A673 (cell line): Measurements from ENCODE around the gene EGR2. TPM values are rescaled to one million over a fixed set of nuclear protein-coding genes. Genes with fewer than 3 reads are reported as not detected.
A peak's percentile ranks its signal among the peaks of the same experiment; 100 is the strongest.

ENCODE experiments used
- BruUV-seq: library from RNA; stranded (reverse); fragments of 400-500 nt; replicated peaks from 2 replicates; lab custom pipeline; 2021; lab: Mats Ljungman, UMichigan
- CTCF ChIA-PET: fragments of 300-600 bp; sonication (Branson Sonifier 250); formaldehyde crosslinking; loops from one replicate; lab custom pipeline; 2022; ENCODE audit warnings: antibody characterized with exemption; lab: Charles Lee
- POLR2A ChIA-PET: fragments of 300-600 bp; sonication (Branson Sonifier 250); formaldehyde crosslinking; loops from one replicate; lab custom pipeline; 2022; ENCODE audit warnings: antibody characterized with exemption; ENCODE audit not compliant: low non-redundant PET; lab: Charles Lee
- DNase-seq: peaks from one replicate; pipeline ENCODE4 v3.0.0-alpha.2; 2015; ENCODE audit warnings: low spot score
- H3K27ac ChIP-seq: fragments of 200-600 bp; sonication (generic); 2 replicates; pipeline ENCODE4 v1.5.1; 2016; ENCODE audit warnings: mixed run types, low read depth, mild to moderate bottlenecking, mixed read lengths, antibody characterized with exemption, low read length; ENCODE audit not compliant: poor library complexity, severe bottlenecking
- H3K27me3 ChIP-seq: fragments of 200-600 bp; sonication (generic); replicated peaks from 2 replicates; pipeline ENCODE4 v1.6.1; 2017; ENCODE audit warnings: mixed run types, low read depth, mild to moderate bottlenecking, mixed read lengths, antibody characterized with exemption, low read length; ENCODE audit not compliant: insufficient read depth, poor library complexity
- H3K36me3 ChIP-seq: fragments of 200-600 bp; sonication (generic); 2 replicates; pipeline ENCODE4 v1.6.1; 2016; ENCODE audit warnings: mixed run types, mild to moderate bottlenecking, mixed read lengths, antibody characterized with exemption, low read length; ENCODE audit not compliant: insufficient read depth, poor library complexity, severe bottlenecking
- H3K4me1 ChIP-seq: fragments of 200-600 bp; sonication (generic); 2 replicates; pipeline ENCODE4 v1.6.1; 2017; ENCODE audit warnings: mixed run types, mild to moderate bottlenecking, mixed read lengths, antibody characterized with exemption, low read length; ENCODE audit not compliant: insufficient read depth, poor library complexity, severe bottlenecking
- H3K4me3 ChIP-seq: fragments of 200-600 bp; sonication (generic); 2 replicates; pipeline ENCODE4 v1.5.1; 2016; ENCODE audit warnings: low read depth, mixed run types, mild to moderate bottlenecking, mixed read lengths, low read length; ENCODE audit not compliant: poor library complexity, severe bottlenecking
- H3K9me3 ChIP-seq: fragments of 200-600 bp; sonication (generic); 2 replicates; pipeline ENCODE4 v1.6.1; 2016; ENCODE audit warnings: mixed run types, low read depth, mild to moderate bottlenecking, mixed read lengths, antibody characterized with exemption, low read length; ENCODE audit not compliant: poor library complexity, severe bottlenecking
- CTCF ChIP-seq: fragments of 300-800, 200-600 bp; sonication (generic); conservative IDR thresholded peaks from 2 replicates; pipeline ENCODE4 v1.5.1; 2017; ENCODE audit warnings: low read depth, mild to moderate bottlenecking, antibody characterized with exemption, low read length, moderate library complexity, mixed read lengths
- EZH2 ChIP-seq: fragments of 200-600 bp; sonication (generic); IDR thresholded peaks from 2 replicates; pipeline ENCODE4 v1.6.1; 2017; ENCODE audit warnings: borderline replicate concordance, low read depth, mild to moderate bottlenecking, mixed read lengths, antibody characterized with exemption, low read length; ENCODE audit not compliant: poor library complexity, severe bottlenecking
- intact Hi-C: fragments of 100-400 bp; cut with micrococcal nuclease; formaldehyde crosslinking; loops from one replicate; pipeline ENCODE4 v1.10.0; 2022; ENCODE audit not compliant: unreplicated experiment
- total RNA-seq: library from RNA; stranded (reverse); gene quantifications from 2 replicates; pipeline ENCODE4 v1.2.3, GENCODE V29; 2021

The EGR2 gene
- total RNA-seq, 1 experiment from 2014 or later: 18.3 TPM

- Histone ChIP-seq H3K4me3 (no peak overlapping the region), H3K27me3 (no peaks in the 10 kb centered on the region), H3K36me3 (no peaks in the 10 kb centered on the region), H3K27ac (no peak overlapping the region), H3K9me3 (no peaks in the 10 kb centered on the region), H3K4me1 (peaks cover 8% of the 10 kb centered on the region)
- no TSS peak for BruUV-seq
- CTCF ChIA-PET: no interaction called here
- TF ChIP-seq EZH2 (no peak), CTCF (no peak)
- POLR2A ChIA-PET: no interaction called here
- intact Hi-C loops: no loop called here
- peak; percentile 38 for DNase-seq
Observed at GRCh38 chr10:62779487-62780248, 36.5 kb downstream of the EGR2 start.

GRCh38 chr10:62778125-62778524 lies 38.0 kb downstream of the EGR2 start:
- TF ChIP-seq CTCF (no peak), EZH2 (no peak)
- intact Hi-C loops: no loop called here
- Histone ChIP-seq H3K27me3 (no peaks in the 10 kb centered on the region), H3K27ac (no peak overlapping the region), H3K4me3 (no peak overlapping the region), H3K9me3 (no peaks in the 10 kb centered on the region), H3K36me3 (no peaks in the 10 kb centered on the region), H3K4me1 (peaks cover 8% of the 10 kb centered on the region)
- ChIA-PET POLR2A (no interaction called here), CTCF (no interaction called here)
- no peak for DNase-seq
- no TSS peak for BruUV-seq

GRCh38 chr10:62772186-62772974 lies 43.8 kb downstream of the EGR2 start:
- Histone ChIP-seq H3K4me1 (peaks cover 14% of the 10 kb centered on the region), H3K9me3 (no peaks in the 10 kb centered on the region), H3K36me3 (no peaks in the 10 kb centered on the region), H3K4me3 (no peak overlapping the region), H3K27ac (no peak overlapping the region), H3K27me3 (no peaks in the 10 kb centered on the region)
- intact Hi-C loops: no loop called here
- CTCF ChIA-PET: no interaction called here
- no TSS peak for BruUV-seq
- POLR2A ChIA-PET: no interaction called here
- DNase-seq: no peak
- TF ChIP-seq CTCF (no peak), EZH2 (no peak)
